DMS53 (cell line): ENCODE measurements around the gene OSBPL5.
"Not testable (repeated sequence)": the region's sequence is repeated elsewhere in the genome, so short reads cannot be mapped to it uniquely, and the experiment has no call there.

Source experiments
- DNase-seq: peaks from one replicate; lab custom pipeline; 2025; lab: John Stamatoyannopoulos, UW

OSBPL5 gene

DNA sequence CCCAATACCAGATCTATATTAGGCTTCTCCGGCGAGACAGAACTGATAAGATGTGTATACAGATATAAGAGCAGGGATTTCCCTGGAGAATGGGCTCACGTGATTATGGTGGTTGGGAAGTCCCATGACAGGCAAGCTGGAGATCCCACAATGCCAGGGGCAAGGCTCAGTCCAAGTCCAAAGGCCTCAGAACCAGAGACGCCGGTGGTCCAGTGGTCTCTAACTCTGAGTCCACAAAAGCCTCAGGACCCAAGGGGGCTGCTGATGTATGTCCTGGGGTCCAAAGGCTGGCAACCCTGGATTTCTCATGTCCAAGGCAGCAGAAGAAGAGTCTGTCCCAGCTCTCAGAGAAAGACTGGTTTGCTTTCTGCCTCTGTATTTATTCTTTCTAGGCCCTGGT, 15.8 kb upstream of the OSBPL5 start:
- no peak for DNase-seq

DNA sequence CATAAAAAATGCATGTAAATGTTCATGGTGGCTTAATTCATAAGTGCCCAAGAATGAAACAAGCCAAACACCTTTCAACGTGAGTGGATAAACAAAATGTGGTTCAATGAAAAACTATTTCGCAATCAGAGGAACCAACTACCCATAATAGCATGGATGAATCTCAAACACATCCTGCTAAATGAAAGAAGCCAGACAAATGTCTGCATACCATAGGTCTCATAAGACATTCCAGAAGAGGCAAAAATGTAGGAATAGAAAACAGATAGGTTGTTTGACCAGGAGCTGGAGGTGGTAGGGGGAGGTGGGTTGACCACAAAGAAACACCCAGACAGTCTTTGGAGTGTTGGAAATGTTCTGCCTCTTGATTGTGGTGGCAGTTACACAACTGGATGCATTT, 13.2 kb upstream of the OSBPL5 start:
- DNase-seq, result no peak

DNA sequence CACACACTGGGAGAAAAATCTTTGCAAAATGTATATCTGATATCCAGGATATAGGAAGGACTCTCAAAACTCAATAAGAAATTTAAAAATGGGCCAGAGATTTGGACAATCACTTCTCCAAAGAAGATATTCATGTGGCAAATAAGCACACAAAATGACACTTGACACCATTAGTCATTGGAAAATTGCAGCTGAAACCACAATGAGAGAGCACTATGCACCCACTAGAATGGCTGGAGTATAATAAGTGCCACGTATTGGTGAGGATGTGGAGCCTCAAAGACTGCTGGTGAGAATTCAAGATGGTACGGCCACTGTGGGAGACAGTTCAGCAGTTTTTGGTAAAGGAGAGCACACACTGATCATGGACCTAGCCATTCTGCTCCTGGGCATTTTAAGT, 12.8 kb upstream of the OSBPL5 start:
- DNase-seq, result peak; percentile 44

DNA sequence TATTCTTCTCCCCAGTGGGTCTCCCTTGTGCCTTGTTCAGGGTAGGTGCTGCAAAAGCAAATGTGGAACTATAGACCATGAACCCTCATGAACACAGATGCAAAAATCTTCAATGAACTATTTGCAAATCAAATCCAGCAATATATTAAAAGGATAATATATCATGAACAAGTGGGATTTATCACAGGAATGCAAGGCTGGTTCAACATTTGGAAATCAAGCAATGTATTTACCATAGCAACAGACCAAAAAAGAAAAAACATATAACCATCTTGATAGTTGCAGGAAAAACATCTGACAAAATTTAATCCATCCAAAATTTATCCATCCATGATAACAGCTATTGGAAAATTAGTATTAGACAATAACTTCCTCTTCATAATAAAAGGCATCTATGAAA, 11.4 kb upstream of the OSBPL5 start:
- no peak for DNase-seq

DNA sequence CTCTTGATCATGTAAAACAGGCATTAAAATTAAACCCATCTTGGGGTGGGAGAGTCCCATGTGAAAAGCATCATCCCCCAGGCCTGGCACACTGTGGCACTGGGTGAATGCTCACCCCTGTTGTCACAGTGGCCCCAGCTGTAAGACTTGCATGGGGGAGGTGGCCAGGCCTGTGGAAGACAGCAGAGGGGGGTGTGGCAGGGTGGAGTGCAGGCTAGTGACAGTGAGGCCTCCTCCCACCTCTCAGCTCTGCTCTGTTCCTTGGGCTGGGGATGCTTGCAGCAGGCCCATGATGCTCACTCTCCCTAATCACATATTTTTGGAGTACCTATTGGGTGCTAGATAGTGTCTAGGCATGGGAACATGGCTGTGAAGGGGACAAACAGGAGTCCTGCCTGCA, 10.1 kb upstream of the OSBPL5 start:
- DNase-seq, result no peak

DNA sequence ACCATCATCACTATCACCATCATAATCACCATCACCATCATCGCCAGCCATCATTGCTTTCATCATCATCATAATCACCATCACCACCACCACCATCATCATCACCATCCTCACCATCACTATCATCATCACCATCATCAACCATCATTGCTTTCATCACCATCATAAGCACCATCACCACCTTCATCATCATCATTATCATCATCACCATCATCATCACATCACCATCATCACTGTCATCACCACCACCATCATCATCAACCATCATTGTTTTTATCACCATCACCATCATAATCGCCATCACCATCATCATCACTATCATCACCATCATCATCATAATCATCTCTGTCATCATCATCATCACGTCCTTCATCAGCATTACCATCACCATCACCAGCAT, 9.3 kb upstream of the OSBPL5 start:
- no peak for DNase-seq

DNA sequence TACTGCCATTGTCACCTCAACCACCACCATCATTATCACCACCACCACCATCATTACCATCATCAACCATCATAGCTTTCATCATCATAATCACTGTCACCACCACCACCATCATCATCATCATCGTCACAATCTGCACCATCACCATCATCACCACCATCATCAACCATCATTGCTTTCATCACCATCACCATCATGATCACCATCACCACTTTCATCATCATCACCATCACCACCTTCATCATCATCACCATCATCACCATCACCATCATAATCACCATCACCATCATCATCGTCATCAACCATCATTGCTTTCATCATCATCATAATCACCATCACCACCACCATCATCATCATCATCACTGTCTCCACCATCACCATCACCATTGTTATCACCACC, 8.7 kb upstream of the OSBPL5 start:
- no peak for DNase-seq

DNA sequence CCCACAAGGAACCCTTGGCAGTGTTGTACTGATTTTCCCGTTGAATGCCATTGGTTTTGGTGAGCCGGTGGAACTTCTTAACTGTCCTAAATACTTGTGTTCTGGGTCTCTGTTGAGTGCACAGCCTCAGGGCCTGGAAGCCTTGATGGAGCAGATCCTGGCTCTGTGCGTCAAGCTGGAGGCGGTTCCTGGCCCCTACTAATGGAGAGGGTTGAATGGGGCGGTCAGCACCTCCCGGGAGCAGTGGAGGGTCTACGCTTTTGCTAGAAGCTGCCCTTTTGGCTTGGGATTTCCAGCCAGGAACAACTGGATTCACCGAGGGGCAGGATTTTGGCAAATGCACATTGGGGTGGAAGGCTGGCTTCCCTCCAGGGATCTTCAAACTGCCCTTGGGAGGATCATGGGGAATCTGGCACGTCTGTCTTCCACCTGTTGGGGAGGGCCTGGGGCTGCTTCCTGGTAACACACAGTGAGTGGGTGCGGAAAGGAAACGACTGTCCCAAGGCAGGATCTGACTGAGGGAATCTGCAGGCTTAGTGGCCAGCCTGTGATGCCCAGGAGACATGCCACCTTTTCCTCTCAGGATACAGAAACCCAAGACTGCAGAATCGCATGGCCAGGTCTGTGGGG, 6.9 kb upstream of the OSBPL5 start:
- no peak for DNase-seq

DNA sequence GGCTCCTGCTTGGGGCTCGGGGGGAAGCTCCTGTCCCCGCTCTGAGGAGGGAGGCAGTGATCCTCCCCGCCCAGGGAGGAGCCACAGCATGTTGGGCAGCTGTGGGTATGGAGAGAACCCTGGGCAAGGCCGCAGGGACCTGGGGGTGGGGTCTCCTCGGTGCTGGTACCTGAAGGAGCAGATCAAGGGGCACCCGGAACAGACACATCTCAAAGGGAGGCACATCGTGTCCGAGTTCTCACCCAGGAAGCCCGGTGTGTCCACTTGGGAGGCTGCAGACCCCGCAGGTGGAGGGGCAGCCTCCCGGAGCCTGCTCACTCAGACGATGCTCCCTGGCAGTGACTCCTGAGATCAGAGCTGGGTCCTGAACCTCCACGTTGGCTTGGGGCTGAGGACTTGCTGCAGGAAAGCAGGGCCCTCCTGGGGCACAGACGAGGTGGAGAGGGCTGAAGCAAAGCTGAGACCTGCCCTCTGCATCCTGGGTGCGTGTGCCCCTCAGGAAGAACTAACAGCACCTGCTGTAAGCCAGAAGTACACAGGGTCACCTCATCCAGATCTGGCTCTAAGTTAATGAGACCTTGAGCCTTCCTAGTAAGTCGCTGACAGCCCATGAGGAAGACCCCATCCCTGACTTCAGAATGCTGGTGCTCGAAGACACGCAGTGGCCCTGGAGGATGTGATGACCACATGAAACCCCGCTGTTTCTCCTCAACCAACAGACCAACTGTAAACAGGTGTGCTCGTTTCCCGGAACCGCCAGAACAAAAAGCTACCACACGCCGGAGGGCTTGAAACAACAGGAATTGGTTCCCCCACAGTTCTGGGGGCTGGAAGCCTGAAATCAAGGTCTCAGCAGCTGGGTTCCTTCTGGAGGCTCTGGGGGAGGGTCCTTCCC, 5.9 kb upstream of the OSBPL5 start:
- DNase-seq, result no peak

DNA sequence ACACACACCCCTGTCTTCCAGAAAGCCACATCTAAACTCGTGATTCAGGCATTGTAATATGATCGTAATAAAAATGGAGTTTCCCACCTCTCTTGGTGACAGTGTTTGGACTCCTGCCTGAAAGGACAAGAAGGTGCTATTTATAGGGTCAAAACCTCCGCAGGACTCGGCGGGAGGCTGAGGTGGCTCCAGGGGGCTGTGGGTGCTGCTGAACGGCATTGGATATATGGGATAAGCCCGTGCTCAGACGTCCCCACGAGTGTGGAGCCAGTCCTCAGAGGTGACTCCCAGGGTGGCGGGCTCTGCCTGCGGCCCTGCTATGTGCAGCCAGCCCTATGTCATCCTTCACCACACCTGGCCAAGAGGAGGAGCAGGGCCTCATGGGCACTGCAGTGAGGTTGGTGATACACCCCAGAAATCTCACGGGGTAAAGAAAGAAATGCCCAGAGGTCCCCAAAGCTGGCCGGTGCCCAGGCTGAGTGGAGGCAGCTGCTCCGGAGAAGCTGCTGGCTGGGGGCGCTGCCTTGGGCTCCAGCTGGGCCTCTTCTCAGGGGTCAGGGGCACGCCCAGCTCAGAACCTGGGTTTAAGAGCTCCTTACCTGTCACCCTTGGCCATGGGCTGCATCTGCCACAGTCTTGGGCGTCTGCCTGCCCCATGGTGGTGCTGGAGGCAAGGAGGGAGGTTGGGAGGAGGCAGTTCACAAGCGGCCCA, 5.1 kb upstream of the OSBPL5 start:
- DNase-seq, result no peak

DNA sequence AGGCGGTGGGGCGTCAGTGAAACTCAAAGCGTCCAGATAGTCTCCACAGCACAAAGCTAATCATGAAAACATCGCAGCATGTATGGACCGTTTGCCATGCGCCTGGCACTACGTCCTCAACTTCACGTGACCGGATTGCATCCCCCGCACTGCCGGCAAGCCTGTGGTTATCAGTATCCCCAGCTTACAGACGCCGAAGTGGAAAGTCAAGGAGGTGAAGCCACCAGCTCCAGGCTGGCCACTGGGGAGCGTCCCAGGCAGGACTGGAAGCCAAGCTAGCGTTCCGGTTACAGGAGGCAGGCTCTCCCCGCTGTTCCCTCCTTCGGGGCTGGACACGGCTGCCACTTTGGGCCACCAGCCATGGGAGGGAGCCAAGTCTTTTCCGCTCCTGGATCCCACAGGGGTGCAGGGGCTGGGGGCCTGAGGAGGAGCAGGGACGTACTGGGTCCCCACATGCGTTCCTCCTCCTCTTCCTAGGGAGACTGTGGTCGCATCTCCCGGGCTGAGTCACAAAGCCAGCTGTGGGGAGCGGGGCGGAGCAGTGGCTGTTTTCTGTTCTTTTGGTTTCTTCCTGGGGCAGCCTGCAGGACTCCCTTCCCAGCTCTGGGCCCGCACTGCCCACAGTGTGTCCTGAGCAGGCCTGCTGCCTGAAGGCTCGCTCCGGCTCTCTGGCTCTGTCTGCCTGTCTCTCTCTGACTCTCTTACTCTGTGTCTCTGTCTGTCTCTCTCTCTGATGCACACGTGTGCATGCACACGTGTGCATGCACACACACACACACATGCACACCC, 4.3 kb upstream of the OSBPL5 start:
- DNase-seq, result peak; percentile 66

DNA sequence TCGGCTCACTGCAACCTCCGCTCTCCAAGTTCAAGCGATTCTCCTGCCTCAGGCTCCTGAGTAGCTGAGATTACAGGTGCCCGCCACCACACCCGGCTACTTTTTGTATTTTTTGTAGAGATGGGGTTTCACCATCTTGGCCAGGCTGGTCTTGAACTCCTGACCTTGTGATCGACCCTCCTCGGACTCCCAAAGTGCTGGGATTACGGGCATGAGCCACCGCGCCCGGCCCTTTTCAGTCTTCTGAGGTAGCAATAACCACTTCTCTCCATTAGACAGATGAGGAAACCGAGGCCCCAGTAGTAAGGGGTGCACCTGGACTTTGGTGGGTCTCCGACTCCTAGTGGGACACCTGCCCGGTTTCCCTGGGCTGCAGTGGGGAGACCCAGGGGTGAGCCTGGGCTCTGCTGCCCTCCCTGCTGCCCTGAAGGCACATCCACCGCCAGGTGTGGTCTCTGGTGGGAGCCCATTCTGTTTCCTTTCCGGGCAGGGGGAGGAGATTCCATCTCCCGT, 3.7 kb upstream of the OSBPL5 start:
- DNase-seq, result not testable (repeated sequence)

DNA sequence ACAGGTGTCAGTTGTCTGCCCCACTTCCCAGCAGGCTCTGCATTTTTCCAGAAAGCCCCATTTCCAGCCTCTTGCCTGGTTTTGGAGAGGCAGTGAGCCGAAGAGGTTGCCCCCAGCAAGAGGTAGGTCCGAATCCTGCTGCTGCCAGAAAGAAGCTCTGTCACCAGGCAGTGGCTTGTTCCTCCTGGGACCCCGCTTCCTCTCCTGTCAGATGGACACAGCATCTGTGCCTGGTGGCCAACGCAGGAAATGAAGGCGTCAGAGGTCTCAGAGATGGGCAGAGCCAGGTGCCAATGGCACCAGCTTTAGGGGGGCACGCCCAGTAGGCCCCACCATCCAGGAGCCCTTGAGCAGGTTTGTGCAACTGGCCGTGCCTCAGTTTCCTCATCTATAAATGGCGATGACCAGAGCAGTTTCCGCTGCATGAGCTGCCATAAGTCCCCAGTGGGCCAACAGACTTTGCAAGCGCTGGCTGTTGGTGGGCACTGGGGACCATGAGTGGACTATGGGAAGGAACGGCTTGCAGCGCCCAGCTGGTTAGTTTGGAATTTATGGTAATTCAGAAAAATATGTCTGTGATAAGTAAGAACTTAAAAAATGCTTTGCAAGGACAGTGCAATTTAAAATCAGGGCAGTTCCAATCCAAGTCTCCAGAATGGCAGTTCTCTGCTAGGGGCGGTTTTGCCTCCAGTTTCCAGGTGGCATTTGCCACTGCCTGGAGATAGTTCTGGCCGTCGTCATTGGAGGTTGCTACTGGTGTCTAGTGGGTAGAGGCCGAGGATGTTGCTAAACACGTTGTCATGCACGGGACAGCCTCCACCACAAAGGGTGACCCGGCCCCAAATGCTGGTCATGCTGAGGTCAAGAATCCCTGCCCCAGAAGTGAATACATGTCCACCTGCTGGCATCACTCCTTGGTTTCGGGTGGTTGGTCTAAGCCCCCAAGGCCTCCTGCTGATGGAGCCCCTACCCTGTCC, 2.3 kb upstream of the OSBPL5 start:
- peak; percentile 51 for DNase-seq

DNA sequence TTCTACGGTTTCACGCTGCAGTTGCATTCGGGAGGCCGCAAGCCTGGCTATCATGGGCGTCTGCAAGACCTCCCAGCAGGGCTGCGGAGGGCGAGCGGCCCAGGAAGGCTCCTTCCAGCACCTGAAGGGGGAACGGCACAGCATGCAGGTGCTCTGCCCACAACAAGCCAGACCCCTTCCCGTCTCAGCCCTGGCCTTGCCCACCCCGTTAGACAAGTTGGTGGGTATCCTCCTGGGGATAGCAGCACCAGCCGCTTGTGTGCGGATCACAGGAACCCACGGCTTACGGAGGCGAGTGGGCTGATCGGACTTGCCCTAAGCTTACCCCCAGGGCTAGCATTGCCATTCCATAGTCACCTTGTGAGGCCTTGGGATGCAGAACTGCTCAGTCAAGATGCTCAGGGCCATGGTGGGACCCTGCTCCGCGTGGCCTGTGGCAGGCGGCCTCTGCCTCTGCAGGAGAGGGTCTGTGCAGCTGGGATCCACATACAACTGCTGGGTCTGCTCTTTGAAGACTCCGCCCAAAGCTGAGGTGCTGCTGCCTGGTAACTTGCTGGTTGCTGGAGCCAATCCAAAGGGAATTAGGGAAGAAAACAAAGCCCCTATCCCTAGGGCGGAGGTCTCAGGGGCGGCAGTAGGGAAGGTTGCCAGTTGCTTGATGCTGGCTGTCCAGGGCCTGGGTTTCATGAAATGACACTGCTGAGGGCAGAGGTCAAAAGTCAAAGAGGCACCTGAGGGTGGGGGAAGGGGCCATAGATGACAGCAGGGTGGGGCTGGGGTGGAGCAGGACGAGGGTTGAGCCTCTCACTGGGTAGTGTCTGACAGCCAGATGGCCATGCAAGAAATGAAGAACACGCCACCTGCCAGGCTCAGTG, 1.4 kb upstream of the OSBPL5 start:
- DNase-seq, result no peak

DNA sequence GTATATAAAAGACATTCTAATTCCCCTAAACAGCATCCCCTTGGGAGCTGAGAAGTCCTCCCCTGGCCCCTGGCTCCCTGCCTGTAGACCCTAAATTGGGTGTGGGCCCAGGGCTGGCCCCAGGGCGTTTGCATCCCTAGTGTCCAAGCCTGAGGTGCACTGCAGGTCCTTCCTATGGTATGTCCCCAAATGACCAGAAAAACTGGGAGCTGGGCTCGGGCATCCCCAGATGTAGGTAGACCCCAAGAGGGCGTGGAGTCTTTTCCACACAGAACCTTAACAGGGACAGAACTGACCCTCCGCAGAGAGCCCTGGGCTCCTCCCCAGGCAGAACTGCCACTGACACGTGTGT, 782 bp upstream of the OSBPL5 start:
- DNase-seq, result no peak

DNA sequence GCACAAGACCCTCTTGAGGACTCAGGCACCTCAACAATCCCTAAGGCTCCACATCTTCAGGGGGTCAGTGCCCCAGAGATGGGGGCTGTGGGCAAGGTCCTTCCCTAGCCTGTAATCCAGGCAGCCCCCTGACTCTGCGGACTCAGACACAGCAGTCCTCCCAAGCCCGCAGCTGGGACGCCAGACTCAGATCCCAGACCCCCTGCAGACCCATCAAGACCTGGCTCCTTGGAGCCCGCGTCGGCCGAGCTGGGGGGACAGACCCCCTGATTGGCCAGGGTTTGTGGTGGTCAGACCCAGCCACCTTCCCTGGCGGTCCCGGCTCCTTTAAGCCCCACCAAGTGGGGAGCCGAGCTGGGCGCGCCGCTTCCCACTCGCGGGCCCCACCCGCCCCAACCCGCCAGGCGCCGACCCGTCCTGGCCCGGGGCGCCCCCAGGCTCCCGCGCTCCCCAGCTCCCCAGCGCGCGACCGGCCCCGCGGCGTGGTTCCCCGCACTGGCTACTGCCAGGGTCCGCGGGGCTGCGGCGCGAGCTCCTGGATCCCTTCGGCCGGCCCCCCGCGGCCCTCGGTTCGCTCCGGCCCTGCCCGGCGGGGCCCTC, 458 bp downstream of the OSBPL5 start:
- peak; percentile 46 for DNase-seq

DNA sequence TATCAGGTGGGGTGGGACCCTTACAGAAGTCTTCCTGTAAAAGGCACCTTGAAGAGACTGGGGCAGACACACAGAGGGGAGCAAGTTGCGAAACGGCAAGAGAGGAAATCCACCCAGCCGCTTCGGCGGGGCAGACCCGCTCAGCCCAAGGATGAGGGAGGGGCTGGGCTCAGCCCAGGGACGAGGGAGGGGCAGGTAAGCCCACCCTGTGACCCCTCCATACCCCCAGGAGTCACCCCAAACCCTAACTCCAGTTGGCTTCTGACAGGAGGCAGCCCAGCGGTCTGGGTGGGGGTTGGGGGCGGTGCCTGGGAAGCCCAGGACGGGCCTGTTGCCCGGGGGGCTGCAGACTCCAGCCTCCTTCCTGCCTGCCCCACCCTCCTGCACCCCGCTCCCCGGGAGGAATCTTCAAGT, 965 bp downstream of the OSBPL5 start:
- DNase-seq, result no peak

DNA sequence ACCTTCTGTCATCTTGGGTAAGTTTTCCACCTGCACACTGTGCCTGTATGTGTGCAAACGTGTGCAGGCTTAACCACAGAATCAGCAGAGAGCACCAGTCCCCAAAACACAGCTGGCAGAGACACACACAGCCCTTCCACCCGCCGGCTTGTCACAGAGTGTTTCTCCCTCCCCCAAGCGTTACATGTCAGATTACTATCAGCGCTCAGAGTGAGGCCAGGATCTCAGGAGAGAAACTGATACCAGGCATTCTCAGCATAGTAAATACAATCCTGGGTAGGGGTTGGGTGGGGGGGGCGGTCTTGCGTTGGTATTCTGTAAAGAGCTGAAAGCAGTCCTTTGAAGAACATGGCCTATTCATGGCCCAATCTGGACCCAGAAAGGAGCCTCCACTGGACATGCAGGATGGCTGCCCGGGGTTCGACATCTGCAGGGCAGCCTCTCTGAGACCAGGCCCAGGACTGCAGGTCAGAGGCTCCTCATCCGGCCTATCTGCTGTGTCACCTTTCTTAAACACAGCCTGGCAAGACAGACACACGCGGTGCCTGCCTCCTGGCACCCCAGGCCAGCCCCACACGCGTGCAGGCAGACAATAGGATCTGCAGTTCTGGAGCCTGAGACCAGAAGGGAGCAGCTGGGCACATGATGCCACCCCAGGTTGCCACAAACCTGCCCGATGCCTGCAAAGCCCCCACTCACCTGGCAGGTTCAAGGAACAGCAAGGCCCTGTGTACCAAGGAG, 1.7 kb downstream of the OSBPL5 start:
- DNase-seq, result no peak
